Large intestine (tissue), 3 donors: ENCODE data around the gene GAD2. TPM values are rescaled to one million over a fixed set of nuclear protein-coding genes. Genes with fewer than 3 reads are reported as not detected.

Source experiments
- DNase-seq, 2 donors: peaks; one replicate each; pipeline versions ENCODE4 v3.0.0 to v3.0.0-alpha.2; 2013
- H3K27ac ChIP-seq: one replicate; pipeline ENCODE4 v1.5.1; 2013; ENCODE audit warnings: low read length
- H3K27me3 ChIP-seq: 2 replicates; pipeline ENCODE4 v1.6.1; 2013; ENCODE audit warnings: low read length; ENCODE audit not compliant: control insufficient read depth, insufficient read depth
- H3K36me3 ChIP-seq: 2 replicates; pipeline ENCODE4 v1.6.1; 2013; ENCODE audit warnings: low read length; ENCODE audit not compliant: control insufficient read depth, insufficient read depth
- H3K4me1 ChIP-seq: one replicate; pipeline ENCODE4 v1.6.1; 2013; ENCODE audit warnings: low read length; ENCODE audit not compliant: control insufficient read depth, insufficient read depth
- H3K4me3 ChIP-seq: one replicate; pipeline ENCODE4 v1.5.1; 2013; ENCODE audit warnings: low read length
- H3K9me3 ChIP-seq: one replicate; pipeline ENCODE4 v1.6.1; 2013; ENCODE audit warnings: mild to moderate bottlenecking, low read depth, low read length, moderate library complexity; ENCODE audit not compliant: control insufficient read depth
- WGBS: methylation state at CpG from one replicate; pipeline ENCODE4 v1.1.5; 2013; ENCODE audit warnings: low lambda C conversion rate; ENCODE audit not compliant: insufficient coverage; 5-methylcytosine and 5-hydroxymethylcytosine counted together
- polyA plus RNA-seq: library from polyadenylated mRNA; unstranded; fragments of 120-200 nt; gene quantifications from one replicate; pipeline ENCODE4 v1.2.1, GENCODE V29; 2013

GAD2 gene
- polyA plus RNA-seq, 1 donor, result 1.7 TPM

DNA sequence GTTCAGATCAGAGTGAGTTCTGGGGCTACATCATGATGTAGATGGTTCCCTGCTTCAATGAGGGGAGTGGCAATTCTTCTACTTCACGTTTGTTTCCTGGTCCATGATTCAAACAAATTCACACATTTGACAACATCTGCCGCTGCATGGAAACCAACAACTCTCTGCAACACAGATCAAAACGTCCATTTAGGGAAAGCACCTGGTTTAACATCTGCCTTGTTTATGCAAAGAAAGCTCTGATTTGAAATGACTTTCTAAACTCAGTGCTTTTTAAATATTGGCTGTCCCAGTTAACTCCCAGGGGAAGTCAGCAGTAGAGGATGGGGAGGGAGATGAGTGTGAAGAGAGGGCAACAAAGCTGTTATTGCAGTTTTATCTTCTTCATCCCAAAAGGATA is 93.8 kb downstream of the GAD2 start:
- H3K4me1 ChIP-seq, result no peaks in the 10 kb centered on the region
- peaks cover 3% of the 10 kb centered on the region for H3K27me3 ChIP-seq
- no peaks in the 10 kb centered on the region for H3K36me3 ChIP-seq
- H3K27ac ChIP-seq, result no peak overlapping the region
- H3K9me3 ChIP-seq, result no peaks in the 10 kb centered on the region
- WGBS, result no CpG with 5 or more reads among the region's 3 CpGs
- no peak overlapping the region for H3K4me3 ChIP-seq
- DNase-seq, result no peak

DNA sequence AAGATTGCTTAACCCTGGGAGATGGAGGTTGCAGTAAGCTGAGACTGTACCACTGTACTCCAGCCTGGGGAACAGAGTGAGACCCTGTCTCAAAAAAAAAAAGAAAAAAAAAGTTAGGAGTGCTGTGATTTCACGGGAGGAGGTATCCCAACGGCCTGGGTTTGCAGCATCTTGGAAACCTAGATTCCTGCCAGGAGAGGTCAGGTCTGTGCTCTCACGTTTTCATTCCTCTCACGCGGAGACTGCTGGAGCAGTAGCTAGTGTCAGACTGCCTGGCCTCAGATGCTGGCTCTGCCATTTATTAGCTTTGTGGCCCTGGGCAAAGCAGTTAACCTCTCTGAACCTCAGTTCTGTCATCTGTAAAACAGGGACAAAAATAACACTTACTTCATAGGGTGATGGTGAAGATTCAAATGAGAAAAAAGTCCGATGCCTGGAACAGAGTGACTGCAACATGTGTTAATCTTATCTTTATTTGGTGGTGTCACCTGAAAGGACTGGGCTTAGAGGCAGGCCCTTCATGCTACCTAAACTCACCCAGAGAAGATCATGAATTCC is 94.9 kb downstream of the GAD2 start:
- Histone ChIP-seq H3K9me3 (no peaks in the 10 kb centered on the region), H3K27me3 (peaks cover 3% of the 10 kb centered on the region), H3K36me3 (no peaks in the 10 kb centered on the region), H3K4me1 (no peaks in the 10 kb centered on the region), H3K4me3 (no peak overlapping the region), H3K27ac (no peak overlapping the region)
- no CpG with 5 or more reads among the region's 6 CpGs for WGBS
- DNase-seq, result no peak

DNA sequence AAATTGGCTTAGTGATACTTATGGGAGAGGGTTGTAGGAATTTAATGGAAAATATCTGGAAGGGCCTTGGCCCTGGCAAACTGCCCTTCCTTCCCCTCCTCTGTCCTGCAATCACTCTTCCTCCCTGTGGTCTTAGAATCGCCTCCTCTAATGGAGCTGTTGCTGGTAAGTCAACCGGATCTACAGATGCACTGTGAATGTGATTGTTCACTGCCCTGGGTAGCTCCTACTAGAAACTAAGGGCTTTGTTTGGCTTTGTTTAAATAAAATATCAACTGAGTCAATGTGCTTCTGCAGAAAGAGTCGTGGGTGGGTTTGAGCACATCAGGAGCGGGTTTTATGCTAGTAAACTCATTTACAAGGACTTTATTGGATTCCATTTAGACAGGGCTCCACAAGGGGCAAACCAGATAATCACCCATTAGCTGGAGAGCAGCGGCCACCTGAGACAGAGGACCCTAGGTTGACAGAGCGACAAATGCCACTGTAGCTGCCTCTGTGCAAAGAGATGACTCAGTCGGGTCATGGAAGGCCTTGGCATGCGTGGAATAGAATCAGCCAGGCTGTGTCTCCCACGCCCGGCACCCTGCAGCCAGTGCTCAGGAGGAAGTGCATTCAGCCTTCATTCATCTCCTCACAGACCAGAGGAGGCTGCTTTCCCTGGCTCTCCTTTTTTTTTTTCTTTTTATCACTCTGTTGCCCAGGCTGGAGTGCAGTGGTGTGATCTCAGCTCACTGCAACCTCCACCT is 97.9 kb downstream of the GAD2 start:
- Histone ChIP-seq H3K27me3 (peaks cover 3% of the 10 kb centered on the region), H3K36me3 (no peaks in the 10 kb centered on the region), H3K27ac (no peak overlapping the region), H3K4me1 (no peaks in the 10 kb centered on the region), H3K4me3 (no peak overlapping the region), H3K9me3 (no peaks in the 10 kb centered on the region)
- no peak for DNase-seq
- WGBS, result no CpG with 5 or more reads among the region's 10 CpGs

DNA sequence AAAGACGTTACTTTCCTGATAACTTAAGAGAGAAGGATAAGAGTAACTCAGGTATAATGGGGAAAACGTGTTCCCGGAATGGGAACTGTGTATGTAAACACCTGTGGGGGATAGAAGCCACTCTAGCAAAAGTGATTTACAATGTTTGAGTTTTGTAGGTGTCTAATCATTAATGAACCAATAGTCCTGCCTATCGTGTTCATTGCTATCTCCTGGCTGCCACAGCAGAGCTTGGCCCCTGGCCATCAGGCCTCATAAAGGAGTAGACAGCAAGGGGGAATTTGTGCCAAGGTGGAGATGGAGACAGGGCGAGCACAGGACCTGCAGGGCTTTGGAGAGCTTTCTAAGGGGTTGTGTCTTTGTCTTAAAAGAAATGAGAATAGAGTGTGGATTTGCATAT is 102.1 kb downstream of the GAD2 start:
- H3K9me3 ChIP-seq, result no peaks in the 10 kb centered on the region
- no peaks in the 10 kb centered on the region for H3K27me3 ChIP-seq
- no CpG with 5 or more reads among the region's 5 CpGs for WGBS
- DNase-seq, result peak; percentile 10 to 39
- H3K36me3 ChIP-seq, result no peaks in the 10 kb centered on the region
- no peak overlapping the region for H3K27ac ChIP-seq
- no peaks in the 10 kb centered on the region for H3K4me1 ChIP-seq
- no peak overlapping the region for H3K4me3 ChIP-seq

DNA sequence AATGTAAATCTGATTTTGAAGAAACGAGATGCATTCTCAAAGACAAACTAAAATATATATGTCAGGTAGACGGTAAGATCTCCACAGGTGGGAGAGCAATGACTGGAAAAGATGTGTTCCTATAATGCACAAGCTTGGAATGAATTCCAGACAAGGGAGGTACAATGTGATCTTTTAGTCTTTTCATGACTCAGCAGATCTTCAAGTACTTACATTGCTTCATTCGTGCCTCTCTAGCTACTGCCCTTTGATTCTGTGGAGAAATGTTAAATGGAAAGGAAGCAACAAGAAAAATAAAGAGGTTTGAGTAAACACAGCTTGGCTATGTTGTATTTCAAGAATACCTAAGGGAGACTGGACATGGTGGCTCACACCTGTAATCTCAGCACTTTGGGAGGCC is 106.6 kb downstream of the GAD2 start:
- Histone ChIP-seq H3K4me1 (no peaks in the 10 kb centered on the region), H3K9me3 (no peaks in the 10 kb centered on the region), H3K4me3 (no peak overlapping the region), H3K27ac (no peak overlapping the region), H3K36me3 (no peaks in the 10 kb centered on the region), H3K27me3 (peaks cover 3% of the 10 kb centered on the region)
- WGBS, result 83% methylated on average over 1 of the region's 3 CpGs
- no peak for DNase-seq

DNA sequence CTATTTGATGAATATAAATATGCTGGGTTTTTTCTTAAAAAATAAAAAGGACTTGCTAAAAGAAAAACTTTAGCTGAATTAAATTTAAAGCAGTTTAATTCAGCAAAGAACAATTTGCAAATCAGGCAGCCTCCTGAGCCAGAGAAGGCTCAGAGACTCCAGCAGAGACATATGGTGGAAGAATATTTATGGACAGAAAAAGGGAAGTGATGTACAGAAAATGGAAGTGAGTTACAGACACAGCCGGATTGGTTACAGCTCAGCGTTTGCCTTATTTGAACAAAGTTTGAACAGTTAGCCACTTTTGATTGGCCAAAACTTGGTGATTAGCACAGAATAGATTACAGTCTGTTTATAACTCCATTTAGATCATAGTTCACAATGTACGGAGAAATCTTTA is 110.3 kb downstream of the GAD2 start:
- Histone ChIP-seq H3K27me3 (peaks cover 3% of the 10 kb centered on the region), H3K27ac (no peak overlapping the region), H3K9me3 (no peaks in the 10 kb centered on the region), H3K36me3 (no peaks in the 10 kb centered on the region), H3K4me3 (no peak overlapping the region), H3K4me1 (no peaks in the 10 kb centered on the region)
- 50% methylated on average over 1 of the region's 3 CpGs for WGBS
- DNase-seq, result no peak

DNA sequence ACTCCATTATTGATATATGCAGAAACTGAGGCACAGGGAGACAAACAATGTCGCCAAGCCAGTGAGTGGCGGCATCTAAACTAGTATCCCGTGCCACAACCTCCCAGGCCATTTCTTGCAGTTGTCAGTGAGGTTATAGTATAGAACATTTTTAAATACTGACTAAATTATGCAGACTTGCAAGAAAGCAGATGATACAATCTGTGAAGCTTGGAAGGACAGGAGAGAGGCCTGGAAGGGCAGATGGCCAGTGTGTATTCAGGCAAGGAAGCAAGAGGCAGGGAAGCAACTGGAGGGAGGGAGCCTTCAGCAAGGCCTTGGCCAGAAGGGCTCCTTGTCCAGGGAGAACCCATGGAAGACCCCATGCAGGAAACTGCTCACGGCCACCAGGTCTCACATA is 111.2 kb downstream of the GAD2 start:
- no peaks in the 10 kb centered on the region for H3K4me1 ChIP-seq
- no peaks in the 10 kb centered on the region for H3K36me3 ChIP-seq
- no CpG with 5 or more reads among the region's 4 CpGs for WGBS
- no peak for DNase-seq
- H3K27ac ChIP-seq, result no peak overlapping the region
- no peak overlapping the region for H3K4me3 ChIP-seq
- H3K9me3 ChIP-seq, result no peaks in the 10 kb centered on the region
- H3K27me3 ChIP-seq, result peaks cover 3% of the 10 kb centered on the region

DNA sequence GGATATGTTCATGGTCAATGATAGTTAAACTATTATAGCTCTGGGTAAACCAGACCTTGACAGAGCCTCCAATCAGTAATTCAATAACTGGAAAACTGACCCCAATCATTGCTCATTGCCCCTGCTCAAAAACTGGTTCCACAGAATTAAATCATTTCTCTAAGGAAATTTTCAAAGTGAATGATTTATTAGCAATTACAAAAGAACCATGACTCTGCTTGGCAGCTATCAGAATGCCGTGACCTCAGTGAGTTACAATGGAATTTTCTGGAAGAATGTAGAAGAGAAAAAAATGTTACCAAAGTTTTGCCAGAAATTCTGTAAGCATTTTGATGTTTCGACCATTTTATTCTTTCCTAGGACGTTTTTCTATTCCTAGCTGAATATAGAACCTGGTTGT is 114.8 kb downstream of the GAD2 start:
- peaks cover 3% of the 10 kb centered on the region for H3K27me3 ChIP-seq
- WGBS, result 91% methylated on average over 2 of the region's 3 CpGs
- H3K9me3 ChIP-seq, result peaks cover 4% of the 10 kb centered on the region
- H3K4me3 ChIP-seq, result no peak overlapping the region
- no peaks in the 10 kb centered on the region for H3K4me1 ChIP-seq
- H3K27ac ChIP-seq, result no peak overlapping the region
- no peaks in the 10 kb centered on the region for H3K36me3 ChIP-seq
- no peak for DNase-seq

DNA sequence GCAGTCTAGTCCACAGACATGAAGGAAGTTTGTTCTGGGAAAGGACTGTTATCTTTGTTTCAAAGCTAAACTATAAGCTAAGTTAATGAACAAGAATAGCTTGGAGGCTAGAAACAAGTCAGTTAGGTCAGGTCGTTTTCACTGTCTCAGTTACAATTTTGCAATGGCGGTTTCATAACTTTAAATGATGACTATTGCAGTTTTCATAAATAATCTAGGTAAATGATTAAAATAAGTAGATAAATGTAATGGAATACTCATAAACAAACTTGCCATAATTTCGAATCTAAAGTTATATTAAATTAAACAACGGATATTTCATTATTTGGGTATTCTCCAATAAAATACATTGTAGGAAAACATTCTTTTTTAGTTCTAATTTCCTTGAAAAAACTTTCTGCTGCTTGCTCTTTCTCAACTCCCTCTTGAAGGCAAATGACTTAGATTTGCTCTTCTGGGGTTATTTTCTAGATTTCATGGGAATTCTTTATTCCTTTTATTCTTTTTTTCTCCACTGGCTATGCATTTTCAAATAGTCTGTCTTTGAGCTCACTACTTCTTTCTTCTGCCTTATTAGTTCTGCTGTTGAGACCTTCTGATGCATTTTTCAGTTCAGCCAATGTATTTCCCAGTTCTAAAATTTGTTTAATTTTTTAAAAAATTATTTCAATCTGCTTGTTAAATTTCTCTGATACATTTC is 117.8 kb downstream of the GAD2 start:
- Histone ChIP-seq H3K36me3 (no peaks in the 10 kb centered on the region), H3K27ac (no peak overlapping the region), H3K4me1 (no peaks in the 10 kb centered on the region), H3K4me3 (no peak overlapping the region), H3K9me3 (peaks cover 4% of the 10 kb centered on the region), H3K27me3 (no peaks in the 10 kb centered on the region)
- 85% methylated on average over 4 of the region's 4 CpGs for WGBS
- DNase-seq, result no peak

DNA sequence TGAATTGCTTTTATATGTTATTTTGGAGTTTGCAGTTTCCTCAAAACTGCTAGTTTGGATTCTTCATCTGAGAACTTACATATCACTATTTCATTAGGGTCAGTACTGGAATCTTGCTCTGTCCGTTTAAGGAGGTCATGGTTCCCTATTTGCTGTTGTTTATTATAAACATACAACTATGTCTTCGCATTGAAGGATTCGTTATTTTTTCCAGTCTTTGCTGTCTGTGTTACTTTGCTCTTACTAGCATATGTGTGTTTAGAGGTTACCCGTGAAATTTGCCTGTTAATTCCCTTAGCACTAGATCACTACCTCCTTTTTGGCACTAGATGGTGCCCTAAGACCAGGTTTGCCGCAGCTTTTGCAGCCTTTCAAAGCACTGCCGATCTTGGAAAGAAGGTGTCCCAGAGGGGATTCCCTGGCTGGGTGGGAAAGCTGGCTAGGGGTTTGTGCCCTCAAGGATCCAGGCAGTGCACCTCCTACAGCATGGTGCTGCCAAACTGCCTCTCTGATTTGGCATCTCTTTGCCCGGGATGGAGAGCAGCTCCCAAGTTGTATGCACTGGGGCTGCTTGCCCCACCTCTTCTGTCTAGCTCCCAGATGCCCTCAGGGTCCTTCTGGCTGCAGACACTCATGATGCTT is 118.5 kb downstream of the GAD2 start:
- no peaks in the 10 kb centered on the region for H3K36me3 ChIP-seq
- no peak overlapping the region for H3K4me3 ChIP-seq
- H3K4me1 ChIP-seq, result no peaks in the 10 kb centered on the region
- no peaks in the 10 kb centered on the region for H3K27me3 ChIP-seq
- H3K27ac ChIP-seq, result no peak overlapping the region
- no CpG with 5 or more reads among the region's 7 CpGs for WGBS
- peaks cover 4% of the 10 kb centered on the region for H3K9me3 ChIP-seq
- DNase-seq, result peak; percentile 19 to 27
